Measurements from ENCODE around the gene PALS1.

The PALS1 gene

DNA sequence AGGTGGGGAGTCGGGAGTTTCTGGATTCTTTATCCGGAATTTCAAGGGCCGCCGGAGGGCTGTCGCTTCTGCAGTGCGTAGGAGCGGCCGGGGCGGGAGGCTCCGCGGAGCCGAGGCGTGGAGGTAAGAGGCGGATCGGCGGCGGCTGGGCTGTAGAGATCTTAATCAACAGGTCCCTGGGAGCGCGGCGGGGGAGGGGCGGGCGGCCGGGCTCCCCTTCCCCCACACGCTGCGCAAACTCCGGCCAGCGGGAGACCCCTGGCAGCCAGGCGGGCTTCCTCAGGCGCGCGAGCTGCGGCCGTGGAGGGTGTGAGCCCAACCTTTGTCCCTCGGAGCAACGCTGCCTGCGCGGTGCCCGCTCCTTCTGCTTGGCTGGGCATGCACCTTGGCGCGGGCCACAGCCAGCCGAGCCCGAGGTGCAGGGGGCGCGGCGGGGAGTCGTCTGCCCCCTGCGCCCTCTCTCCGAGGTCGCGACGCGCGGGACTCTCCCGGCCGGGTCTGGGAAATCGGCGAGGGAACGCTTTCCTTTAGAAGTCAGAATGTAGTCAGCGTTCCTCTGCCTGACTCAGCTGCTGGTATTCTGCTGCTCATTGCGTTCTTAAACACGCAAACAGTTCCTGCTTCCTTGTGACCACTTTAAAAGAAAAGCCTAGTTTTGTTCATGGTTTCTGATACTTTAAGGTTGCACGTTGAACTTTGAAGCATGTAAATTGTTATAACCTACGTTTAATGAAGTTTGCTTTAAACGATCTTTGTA lies at the start of gene PALS1:
TSS of gene PALS1 (plus strand) at position 25 of the 757 bp plus-strand sequence. CDS start 37,736 bp downstream, outside the sequence.
- peak within 1 kb of the TSS; percentile 82 for H3K4me3 ChIP-seq (ENCODE audit: low read depth, low read length)
- no peaks in the 10 kb centered on the region for H3K27me3 ChIP-seq (ENCODE audit: insufficient read depth, low read depth, severe bottlenecking)
- H3K27ac ChIP-seq: peak within 1 kb of the TSS; percentile 92
- TF ChIP-seq, protein P1, sequence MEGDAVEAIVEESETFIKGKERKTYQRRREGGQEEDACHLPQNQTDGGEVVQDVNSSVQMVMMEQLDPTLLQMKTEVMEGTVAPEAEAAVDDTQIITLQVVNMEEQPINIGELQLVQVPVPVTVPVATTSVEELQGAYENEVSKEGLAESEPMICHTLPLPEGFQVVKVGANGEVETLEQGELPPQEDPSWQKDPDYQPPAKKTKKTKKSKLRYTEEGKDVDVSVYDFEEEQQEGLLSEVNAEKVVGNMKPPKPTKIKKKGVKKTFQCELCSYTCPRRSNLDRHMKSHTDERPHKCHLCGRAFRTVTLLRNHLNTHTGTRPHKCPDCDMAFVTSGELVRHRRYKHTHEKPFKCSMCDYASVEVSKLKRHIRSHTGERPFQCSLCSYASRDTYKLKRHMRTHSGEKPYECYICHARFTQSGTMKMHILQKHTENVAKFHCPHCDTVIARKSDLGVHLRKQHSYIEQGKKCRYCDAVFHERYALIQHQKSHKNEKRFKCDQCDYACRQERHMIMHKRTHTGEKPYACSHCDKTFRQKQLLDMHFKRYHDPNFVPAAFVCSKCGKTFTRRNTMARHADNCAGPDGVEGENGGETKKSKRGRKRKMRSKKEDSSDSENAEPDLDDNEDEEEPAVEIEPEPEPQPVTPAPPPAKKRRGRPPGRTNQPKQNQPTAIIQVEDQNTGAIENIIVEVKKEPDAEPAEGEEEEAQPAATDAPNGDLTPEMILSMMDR (IDR thresholded peaks at IDR 0.05; ENCODE audit: low read depth, low read length): 0 out of 2 replicates have a peak, but pooled peaks have one; percentile 1
- DNase-seq: no peak
- H3K36me3 ChIP-seq: no peaks in the 10 kb centered on the region
- H3K9me3 ChIP-seq (ENCODE audit: severe bottlenecking): no peaks in the 10 kb centered on the region

DNA sequence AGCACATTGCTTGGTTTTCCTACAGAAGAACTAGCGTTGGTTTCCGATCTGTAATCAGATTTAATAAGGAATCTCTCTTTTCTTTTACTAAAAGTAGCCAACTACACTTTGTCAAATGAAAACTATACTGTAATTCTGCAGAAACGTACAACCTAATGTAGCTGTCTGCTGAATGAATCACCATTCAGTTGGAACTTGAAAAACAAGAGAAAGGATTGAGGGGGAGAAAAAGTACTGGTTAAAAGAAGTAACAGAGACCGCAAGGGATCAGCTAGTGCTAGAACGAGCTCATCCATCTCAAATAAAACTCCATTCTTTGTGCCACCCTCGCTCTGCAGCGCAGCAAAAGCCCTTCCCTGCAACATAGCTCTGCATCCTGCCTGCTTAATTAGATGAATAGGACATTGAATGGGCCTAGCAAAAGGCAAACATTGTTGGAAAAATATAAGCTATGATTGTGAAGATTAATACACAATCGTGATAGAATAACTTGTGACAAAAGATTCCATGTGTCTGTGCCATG lies 49.4 kb upstream of the PALS1 start:
- Histone ChIP-seq H3K27me3 (ENCODE audit: insufficient read depth, low read depth, severe bottlenecking) (no peaks in the 10 kb centered on the region), H3K27ac (no peak overlapping the region), H3K9me3 (ENCODE audit: severe bottlenecking) (no peaks in the 10 kb centered on the region), H3K36me3 (no peaks in the 10 kb centered on the region), H3K4me3 (ENCODE audit: low read depth, low read length) (no peak overlapping the region)
- TF ChIP-seq, protein P1 (IDR thresholded peaks at IDR 0.05; ENCODE audit: low read depth, low read length): no peak
- DNase-seq: no peak

DNA sequence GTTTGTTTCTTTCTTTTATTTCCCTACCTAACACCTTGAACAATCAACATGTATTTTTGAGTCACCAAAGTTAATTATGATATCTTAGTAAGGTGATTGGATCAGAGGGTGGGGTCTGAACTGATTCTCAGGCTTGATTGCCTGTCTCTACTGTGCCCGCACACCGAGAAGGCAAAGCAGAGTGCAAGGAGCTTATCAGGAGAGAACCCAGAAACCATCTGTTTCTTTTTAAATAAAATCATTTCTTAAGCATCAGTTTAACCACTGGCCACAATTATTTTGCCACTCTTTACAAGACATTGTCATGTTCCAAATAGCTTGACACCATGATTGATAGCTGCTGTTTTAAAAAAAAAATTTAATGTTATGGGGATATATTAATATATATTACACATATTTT lies 48.9 kb upstream of the PALS1 start:
- H3K9me3 ChIP-seq (ENCODE audit: severe bottlenecking): no peaks in the 10 kb centered on the region
- no peak overlapping the region for H3K4me3 ChIP-seq (ENCODE audit: low read depth, low read length)
- H3K36me3 ChIP-seq: no peaks in the 10 kb centered on the region
- TF ChIP-seq, protein P1 (IDR thresholded peaks at IDR 0.05; ENCODE audit: low read depth, low read length): no peak
- no peaks in the 10 kb centered on the region for H3K27me3 ChIP-seq (ENCODE audit: insufficient read depth, low read depth, severe bottlenecking)
- H3K27ac ChIP-seq: no peak overlapping the region
- no peak for DNase-seq

DNA sequence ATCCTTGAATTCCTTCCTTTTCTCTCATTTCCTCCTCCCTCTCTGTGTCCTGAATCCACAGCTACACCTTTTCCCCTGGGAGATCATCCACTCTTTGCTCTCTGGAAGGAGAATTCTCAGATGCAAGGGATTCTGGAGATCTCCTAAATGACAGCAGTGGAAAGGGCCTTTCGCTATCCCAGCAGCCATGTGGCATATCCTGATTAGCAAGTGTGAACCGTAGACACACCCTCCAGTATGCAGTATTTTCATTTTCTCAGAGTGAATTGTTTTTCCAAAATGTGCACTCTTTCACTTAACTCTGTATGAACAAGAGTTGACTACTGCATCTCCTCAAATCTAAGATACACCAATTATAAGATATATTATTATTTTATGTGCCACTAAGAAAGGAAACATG lies 46.0 kb upstream of the PALS1 start:
- no peak overlapping the region for H3K4me3 ChIP-seq (ENCODE audit: low read depth, low read length)
- DNase-seq: no peak
- no peak overlapping the region for H3K27ac ChIP-seq

DNA sequence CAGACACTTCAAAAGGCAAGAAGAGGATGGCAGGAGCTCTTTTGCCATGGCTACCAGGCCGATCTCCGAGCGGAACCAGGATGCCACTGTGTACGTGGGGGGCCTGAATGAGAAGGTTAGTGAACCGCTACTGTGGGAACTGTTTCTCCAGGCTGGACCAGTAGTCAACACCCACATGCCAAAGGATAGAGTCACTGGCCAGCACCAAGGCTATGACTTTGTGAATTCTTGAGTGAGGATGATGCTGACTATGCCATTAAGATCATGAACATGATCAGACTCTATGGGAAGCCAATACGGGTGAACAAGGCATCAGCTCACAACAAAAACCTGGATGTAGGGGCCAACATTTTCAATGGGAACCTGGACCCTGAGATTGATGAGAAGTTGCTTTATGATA lies 42.2 kb upstream of the PALS1 start:
- Histone ChIP-seq H3K27me3 (ENCODE audit: insufficient read depth, low read depth, severe bottlenecking) (no peaks in the 10 kb centered on the region), H3K36me3 (no peaks in the 10 kb centered on the region), H3K27ac (no peak overlapping the region), H3K4me3 (ENCODE audit: low read depth, low read length) (no peak overlapping the region), H3K9me3 (ENCODE audit: severe bottlenecking) (no peaks in the 10 kb centered on the region)
- DNase-seq: no peak
- TF ChIP-seq, protein P1 (IDR thresholded peaks at IDR 0.05; ENCODE audit: low read depth, low read length): no peak

More for the DNA sequence above, 46.0 kb upstream of the PALS1 start:
- no peaks in the 10 kb centered on the region for H3K27me3 ChIP-seq (ENCODE audit: insufficient read depth, low read depth, severe bottlenecking)
- TF ChIP-seq, protein P1 (IDR thresholded peaks at IDR 0.05; ENCODE audit: low read depth, low read length): no peak
- no peaks in the 10 kb centered on the region for H3K9me3 ChIP-seq (ENCODE audit: severe bottlenecking)
- no peaks in the 10 kb centered on the region for H3K36me3 ChIP-seq
